GM10248 (cell line): ENCODE results near the gene PEAK3.

Source experiments
- CTCF ChIA-PET: fragments of 300-600 bp; sonication (Branson Sonifier 250); formaldehyde crosslinking; extraction: SDS; loops from one replicate; lab custom pipeline; 2021; ENCODE audit warnings: antibody characterized with exemption; lab: Yijun Ruan, JAX
- POLR2A ChIA-PET: fragments of 350-650 bp; sonication (Branson Sonifier 250); formaldehyde crosslinking; extraction: SDS; loops from one replicate; lab custom pipeline; 2020; ENCODE audit warnings: antibody characterized with exemption; lab: Yijun Ruan, JAX
- DNase-seq: peaks from one replicate; pipeline ENCODE4 v3.0.0; 2012; ENCODE audit errors: extremely low spot score
- TF ChIP-seq, protein P1 (sequence below): IDR thresholded peaks from 2 replicates; pipeline ENCODE4 v1.5.1; 2012; ENCODE audit warnings: mild to moderate bottlenecking, low read depth; ENCODE audit errors: extremely low read depth, missing control alignments, control extremely low read depth

The PEAK3 gene

DNA sequence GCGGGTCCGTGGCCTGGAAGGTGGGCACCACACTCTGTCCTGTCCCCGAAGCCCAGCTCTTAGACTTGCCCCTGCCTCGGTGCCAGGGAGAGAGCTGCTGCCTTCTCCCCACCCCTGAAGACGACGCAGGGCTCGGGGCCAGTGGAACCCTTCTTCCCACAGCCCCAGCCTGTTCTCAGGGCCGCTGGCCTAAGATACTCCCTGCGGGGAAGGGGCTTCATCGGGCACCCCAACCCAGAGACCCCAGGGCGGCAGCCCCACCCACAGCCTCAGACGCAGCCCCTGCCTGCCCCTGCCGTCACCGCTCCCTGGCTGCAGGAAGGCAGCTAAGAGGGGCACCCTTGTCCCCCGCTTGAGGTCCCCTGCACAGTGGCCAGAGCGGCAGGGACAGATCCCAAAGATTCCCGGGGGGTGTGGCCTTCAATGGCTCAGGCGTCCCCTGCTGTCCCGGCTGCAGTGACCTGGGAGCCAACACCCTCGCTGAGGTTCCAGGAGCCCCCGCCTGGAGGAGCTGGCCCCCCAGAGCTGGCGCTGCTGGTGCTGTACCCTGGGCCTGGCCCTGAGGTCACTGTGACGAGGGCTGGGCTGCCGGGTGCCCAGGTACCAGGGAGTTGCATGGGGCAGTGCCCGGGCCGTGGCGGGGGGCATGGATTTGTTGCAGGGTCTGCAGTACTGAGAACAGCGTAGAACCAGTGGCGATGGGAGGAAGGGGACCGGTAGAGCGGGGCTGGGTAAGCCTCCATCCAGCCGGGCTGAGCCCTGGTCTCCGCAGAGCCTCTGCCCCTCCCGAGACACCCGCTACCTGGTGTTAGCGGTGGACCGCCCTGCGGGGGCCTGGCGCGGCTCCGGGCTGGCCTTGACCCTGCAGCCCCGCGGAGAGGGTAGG lies 31.9 kb downstream of the PEAK3 start:
- POLR2A ChIA-PET: interaction anchor here (0.6 kb wide), 1 partner anchor 24 kb away, joined by 3 read pairs; no protein-coding TSS in a partner anchor
- TF ChIP-seq, protein P1, sequence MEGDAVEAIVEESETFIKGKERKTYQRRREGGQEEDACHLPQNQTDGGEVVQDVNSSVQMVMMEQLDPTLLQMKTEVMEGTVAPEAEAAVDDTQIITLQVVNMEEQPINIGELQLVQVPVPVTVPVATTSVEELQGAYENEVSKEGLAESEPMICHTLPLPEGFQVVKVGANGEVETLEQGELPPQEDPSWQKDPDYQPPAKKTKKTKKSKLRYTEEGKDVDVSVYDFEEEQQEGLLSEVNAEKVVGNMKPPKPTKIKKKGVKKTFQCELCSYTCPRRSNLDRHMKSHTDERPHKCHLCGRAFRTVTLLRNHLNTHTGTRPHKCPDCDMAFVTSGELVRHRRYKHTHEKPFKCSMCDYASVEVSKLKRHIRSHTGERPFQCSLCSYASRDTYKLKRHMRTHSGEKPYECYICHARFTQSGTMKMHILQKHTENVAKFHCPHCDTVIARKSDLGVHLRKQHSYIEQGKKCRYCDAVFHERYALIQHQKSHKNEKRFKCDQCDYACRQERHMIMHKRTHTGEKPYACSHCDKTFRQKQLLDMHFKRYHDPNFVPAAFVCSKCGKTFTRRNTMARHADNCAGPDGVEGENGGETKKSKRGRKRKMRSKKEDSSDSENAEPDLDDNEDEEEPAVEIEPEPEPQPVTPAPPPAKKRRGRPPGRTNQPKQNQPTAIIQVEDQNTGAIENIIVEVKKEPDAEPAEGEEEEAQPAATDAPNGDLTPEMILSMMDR: no peak
- CTCF ChIA-PET: interaction anchor here (1.1 to 1.8 kb wide), 2 partner anchors 11 to 12 kb away, joined by 3 to 5 read pairs; no protein-coding TSS in a partner anchor
- no peak for DNase-seq

DNA sequence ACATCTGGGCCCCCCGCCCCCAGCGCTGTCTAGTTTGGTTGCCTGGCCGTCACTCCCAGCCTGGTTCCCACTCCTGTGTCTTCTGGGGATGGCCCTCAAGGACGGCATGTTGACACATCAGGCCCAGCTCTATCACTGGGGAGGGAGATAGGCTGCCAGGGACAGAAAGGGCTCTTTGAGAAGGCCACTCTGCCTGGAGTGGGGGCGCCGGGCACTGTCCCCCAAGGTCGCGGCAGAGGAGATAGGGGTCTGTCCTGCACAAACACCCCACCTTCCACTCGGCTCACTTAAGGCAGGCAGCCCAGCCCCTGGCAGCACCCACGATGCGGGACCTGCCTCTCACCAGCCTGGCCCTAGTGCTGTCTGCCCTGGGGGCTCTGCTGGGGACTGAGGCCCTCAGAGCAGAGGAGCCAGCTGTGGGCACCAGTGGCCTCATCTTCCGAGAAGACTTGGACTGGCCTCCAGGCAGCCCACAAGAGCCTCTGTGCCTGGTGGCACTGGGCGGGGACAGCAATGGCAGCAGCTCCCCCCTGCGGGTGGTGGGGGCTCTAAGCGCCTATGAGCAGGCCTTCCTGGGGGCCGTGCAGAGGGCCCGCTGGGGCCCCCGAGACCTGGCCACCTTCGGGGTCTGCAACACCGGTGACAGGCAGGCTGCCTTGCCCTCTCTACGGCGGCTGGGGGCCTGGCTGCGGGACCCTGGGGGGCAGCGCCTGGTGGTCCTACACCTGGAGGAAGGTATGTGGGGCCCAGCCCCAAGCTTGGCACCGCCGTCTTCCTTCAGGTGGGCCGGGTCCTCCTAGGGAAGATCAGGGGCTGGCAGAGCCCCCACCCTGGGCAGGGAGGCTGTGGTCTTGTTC lies 32.7 kb downstream of the PEAK3 start, which contains the start of gene AMH:
Gene AMH, plus strand, starts transcription at position 314 of the 857 bp plus-strand sequence. Its CDS starts 10 bp downstream, at position 324.
- ChIA-PET POLR2A (no interaction called here), CTCF (interaction anchor here (1.1 to 1.8 kb wide), 2 partner anchors 10 to 13 kb away, joined by 3 to 5 read pairs; no protein-coding TSS in a partner anchor)
- no peak for DNase-seq
- TF ChIP-seq, protein P1: no peak

DNA sequence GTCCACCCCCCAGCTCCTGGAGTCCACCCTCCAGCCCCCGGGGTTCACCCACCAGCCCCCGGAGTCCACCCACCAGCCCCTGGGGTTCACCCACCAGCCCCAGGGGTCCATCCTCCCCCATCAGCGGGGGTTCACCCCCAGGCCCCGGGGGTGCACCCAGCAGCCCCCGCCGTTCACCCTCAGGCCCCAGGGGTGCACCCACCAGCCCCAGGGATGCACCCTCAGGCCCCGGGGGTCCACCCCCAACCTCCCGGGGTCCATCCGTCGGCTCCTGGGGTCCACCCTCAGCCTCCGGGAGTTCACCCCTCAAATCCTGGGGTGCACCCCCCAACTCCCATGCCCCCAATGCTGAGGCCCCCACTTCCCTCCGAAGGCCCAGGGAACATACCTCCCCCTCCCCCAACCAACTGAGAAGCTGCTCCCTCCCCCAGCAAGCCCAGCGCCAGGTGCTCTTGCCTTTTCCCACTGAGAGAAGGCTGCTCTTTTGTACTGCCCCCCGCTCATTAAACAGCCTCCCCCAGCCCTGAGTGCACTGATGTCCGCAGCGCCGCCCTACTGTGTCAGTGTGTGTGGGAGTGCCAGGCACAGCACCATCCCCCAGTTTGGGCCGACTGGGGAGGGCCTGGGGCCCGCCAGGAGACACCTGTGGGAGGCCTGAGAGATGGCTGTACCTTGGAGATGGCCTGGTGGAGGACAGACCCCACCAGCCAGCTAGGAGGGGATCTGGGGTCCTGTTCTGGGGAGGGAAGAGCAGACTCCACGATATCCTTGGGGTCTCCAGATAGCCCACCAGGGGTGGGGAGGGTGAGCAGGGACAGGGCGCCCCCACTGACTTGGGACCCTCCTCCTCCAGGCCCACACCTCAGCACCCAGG lies 33.6 kb downstream of the PEAK3 start:
- ChIA-PET POLR2A (no interaction called here), CTCF (interaction anchor here (1.8 kb wide), 1 partner anchor 9 kb away, joined by 5 read pairs; no protein-coding TSS in a partner anchor)
- TF ChIP-seq, protein P1: no peak
- no peak for DNase-seq

DNA sequence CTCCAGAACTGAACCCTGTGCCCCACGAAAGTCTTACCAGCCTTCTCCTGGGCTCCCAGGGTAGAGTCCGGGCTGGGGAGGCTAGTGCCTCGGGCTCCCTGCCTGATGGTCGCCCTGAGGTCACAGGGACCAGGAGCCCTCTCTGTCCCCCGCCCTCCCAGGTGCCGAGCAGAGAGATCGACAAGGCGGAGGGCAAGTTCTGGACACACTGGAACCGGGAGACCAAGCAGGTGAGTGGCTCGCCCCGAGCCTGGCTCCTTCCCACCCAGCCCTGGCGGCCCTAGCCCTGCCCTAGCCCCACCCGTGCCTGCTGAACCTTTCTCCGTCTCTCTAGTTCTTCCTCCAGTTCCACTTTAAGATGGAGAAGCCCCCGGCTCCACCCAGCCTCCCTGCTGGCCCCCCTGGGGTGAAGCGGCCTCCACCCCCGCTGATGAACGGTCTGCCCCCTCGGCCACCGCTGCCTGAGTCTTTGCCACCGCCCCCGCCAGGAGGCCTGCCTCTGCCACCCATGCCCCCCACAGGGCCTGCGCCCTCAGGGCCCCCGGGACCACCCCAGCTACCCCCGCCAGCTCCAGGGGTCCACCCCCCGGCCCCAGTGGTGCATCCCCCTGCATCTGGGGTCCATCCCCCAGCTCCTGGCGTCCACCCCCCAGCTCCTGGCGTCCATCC lies 34.4 kb downstream of the PEAK3 start:
- CTCF ChIA-PET: no interaction called here
- no peak for DNase-seq
- POLR2A ChIA-PET: no interaction called here
- TF ChIP-seq, protein P1: no peak

DNA sequence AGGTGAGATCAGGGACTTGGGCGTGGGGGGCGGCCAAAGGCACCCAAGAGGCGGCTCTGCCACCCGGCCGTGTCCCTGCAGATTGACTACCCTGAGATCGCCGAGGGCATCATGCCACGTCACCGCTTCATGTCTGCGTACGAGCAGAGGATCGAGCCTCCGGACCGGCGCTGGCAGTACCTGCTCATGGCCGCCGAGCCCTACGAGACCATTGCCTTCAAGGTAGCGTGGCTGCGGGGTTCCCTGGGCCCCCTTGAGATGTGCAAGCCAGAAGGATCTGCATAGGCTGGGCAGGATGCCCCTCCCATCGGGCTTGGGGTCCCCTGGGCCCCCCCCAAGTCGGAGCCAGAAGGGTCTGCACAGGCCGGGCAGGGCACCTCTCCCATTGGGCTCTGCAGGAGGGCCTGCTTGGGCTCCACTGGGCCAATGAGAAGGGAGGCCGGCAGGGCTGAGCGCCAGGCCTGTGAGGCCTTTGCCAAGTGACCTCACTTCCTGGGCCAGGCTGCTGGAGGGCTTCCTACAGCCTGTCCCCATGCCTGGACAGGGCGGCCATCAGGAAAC lies 35.1 kb downstream of the PEAK3 start:
- ChIA-PET POLR2A (no interaction called here), CTCF (no interaction called here)
- no peak for DNase-seq
- TF ChIP-seq, protein P1: no peak
